Activated CD8-positive, alpha-beta memory T cell treated with anti-CD3 and anti-CD28 coated beads for 1 hour (primary cell): Measurements from ENCODE around the gene PRR12.
"Not testable (repeated sequence)": the region's sequence is repeated elsewhere in the genome, so short reads cannot be mapped to it uniquely, and the experiment has no call there.

Source experiments
- DNase-seq, 2 donors: peaks; one replicate each; pipeline ENCODE4 v3.0.0-alpha.2; 2020; ENCODE audit warnings: low read depth in 1 of 2; ENCODE audit errors: extremely low read depth in 1 of 2

PRR12 gene

GRCh38 chr19:49614096-49614833 is 23.3 kb downstream of the PRR12 start:
- no peak for DNase-seq

DNA sequence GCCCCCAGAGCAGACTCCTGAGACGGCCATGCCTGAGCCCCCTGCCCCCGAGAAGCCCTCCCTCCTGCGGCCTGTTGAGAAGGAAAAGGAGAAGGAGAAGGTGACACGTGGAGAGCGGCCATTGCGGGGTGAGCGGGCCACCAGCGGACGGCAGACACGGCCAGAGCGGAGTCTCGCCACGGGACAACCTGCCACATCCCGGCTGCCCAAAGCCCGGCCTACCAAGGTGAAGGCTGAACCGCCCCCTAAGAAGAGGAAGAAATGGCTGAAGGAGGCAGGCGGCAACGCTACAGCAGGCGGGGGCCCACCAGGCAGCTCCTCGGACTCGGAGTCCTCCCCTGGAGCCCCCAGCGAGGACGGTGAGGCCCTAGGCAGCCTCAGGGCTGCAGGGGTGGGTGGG is 24.9 kb downstream of the PRR12 start:
- no peak for DNase-seq

GRCh38 chr19:49616532-49616931 is 25.6 kb downstream of the PRR12 start:
- DNase-seq, result no peak

GRCh38 chr19:49616945-49617344 is 26.0 kb downstream of the PRR12 start:
- no peak for DNase-seq

DNA sequence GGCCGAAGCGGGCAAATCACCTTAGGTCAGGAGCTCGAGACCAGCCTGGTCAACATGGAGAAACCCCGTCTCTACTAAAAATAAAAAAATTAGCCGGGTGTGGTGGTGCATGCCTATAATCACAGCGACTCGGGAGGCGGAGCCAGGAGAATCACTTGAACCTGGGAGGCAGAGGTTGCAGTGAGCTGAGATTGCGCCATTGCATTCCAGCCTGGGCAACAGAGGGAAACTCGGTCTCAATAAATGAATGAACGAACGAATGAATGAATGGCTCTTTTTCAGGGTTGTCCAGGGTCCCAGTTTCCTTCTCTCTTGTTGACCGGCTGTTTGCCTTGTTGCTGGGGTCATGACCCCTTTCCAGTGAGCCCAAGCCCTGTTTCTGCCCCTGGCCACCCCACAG is 26.9 kb downstream of the PRR12 start:
- DNase-seq, result not testable (repeated sequence)

- no peak for DNase-seq
Measured at GRCh38 chr19:49624967-49625910, 34.3 kb downstream of the PRR12 start.

GRCh38 chr19:49626226-49626625 is 35.2 kb downstream of the PRR12 start:
- DNase-seq, result no peak

GRCh38 chr19:49629659-49630058 is 38.7 kb downstream of the PRR12 start:
- no peak for DNase-seq

GRCh38 chr19:49631014-49631588 is 40.1 kb downstream of the PRR12 start:
- no peak for DNase-seq

DNA sequence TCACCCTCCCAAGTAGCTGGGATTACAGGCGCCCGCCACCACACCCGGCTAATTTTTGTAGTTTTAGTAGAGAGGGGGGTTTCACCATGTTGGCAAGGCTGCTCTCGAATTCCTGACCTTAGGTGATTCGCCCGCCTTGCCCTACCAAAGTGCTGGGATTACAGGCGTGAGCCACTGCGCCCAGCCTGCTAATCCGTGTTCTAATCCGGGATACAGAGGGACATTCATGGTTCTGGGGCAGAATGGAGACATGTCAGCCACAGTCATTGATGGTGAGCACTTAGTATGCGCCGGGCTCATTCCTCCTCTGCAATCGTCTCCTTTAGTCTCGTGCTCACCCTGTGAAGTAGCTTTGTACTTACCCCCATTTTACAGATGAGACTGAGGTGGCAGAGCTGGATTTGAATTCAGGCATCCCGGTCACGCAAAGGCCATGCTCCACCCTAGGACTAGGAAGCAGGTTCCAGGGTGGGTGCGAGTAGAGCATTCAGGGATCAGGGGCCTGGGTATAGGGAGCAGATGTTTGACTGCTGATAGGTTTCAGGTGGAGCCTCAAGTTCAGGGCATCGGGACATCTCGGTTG is 40.7 kb downstream of the PRR12 start:
- DNase-seq, result no peak

GRCh38 chr19:49632576-49632975 is 41.6 kb downstream of the PRR12 start:
- no peak for DNase-seq

DNA sequence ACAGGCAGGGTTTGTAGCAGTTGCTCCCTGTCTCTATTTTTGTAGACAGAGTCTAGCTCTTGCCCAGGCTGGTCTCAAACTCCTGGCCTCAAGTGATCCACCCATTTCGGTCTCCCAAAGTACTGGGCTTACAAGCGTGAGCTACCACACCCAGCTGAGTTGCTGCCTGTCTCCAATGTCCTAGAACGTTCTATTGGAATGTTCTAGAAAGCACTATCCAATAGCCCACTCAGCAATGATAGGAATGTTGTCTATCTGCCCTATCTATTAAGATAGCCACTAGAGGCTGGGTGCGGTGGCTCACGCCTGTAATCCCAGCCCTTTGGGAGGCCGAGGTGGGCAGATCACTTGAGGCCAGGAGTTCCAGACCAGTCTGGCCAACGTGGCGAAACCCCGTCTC is 42.3 kb downstream of the PRR12 start:
- not testable (repeated sequence) for DNase-seq

DNA sequence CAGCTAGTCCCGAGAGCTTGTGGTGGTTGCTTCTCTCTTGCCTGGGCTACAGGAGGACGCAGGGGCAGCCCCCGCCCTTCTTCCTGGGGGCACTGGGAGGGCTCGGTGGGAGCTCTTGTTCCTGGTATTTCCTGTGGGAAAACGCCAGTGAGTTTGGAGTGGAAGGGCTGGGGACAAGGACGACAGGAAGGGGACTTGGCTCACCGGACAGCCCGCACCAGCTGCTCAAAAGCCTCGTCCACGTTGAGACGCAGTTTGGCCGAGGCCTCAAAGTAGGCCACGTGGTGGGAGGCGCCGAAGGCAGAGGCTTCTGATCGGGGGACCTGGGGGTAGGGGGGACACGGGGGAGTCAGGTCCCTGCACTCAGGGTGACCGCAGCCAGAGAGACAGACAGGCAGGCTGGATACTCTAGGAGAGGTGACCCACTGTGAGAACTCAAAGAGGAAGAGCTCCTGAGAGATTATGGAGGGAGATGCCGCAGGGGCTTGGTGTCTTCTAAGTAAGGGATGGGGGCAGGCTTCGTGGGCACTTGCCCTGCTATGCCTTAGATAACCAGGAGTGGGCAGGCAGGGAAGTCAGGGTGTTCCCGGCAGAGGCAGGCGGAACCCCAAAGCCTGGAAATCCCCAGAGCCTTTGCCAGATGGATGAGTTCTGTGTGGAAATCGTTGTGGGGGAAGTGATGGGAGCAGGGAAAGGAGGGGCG is 44.7 kb downstream of the PRR12 start:
- DNase-seq, result no peak

GRCh38 chr19:49636233-49636932 is 45.4 kb downstream of the PRR12 start:
- DNase-seq, result no peak

- no peak for DNase-seq
Measured at GRCh38 chr19:49637821-49638738, 47.1 kb downstream of the PRR12 start.

GRCh38 chr19:49639401-49640112 is 48.6 kb downstream of the PRR12 start:
- no peak for DNase-seq

DNA sequence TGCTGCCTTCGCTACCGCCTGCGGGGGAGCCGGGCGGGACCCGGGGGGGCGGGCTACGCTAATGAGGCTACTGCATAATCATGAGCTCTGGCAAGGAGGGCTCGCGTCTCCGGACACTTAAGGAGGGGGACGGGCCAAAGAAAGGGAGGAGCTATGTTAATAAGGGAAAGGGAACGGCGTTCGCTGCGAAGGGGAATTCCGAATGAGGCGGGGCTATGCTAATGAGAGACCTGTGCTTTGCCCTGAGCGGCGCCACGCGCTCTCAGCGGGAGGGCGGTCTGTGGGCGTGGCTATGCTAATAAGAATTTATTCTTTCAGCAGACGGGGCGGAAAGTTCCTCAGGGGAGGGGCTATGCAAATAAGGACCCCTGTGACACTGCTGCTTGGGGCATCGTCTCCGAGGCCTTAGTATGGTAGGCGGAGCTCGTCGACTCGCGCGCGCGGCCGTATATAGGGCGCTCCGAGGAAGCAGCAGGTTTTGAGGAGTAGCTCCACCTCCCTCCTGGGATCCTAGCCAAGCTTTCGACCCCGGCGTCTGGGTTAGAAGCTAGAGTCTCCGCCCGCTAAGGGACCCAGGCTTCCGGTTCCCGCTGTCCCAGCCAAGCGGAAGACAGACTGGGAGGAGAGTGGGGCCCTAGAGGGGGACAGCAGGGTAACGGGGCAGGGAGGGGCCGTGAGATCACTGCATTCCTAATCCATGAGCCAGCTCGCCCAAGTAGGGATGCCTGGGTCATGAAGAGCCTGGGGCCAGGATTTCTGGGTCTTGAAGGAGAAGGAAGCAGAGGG is 49.3 kb downstream of the PRR12 start, which contains the start of gene RRAS:
RRAS (minus strand) TSS at position 31 of the 786 bp plus-strand sequence. CDS start 45 bp downstream, outside the sequence.
- peak; percentile 99 to 100 for DNase-seq
